Heart left ventricle (tissue), 16 donors: ENCODE data around the gene PSMD13. TPM values are rescaled to one million over a fixed set of nuclear protein-coding genes. Genes with fewer than 3 reads are reported as not detected.

ENCODE experiments used
- ATAC-seq, 4 donors: fragments of 200-7000 bp; cut with Tn5 transposase; one replicate each; pipeline ENCODE4 v1.9.1; 2020 to 2022; ENCODE audit warnings: moderate library complexity in 4 of 4, mild to moderate bottlenecking in 3 of 4, moderate number of reproducible peaks in 1 of 4
- DNase-seq, 5 donors: peaks; one replicate each; pipeline ENCODE4 v3.0.0-alpha.2; 2020
- H3K27ac ChIP-seq, 12 donors: fragments of 200-600 bp; sonication (generic) in 4 of 12; one replicate each; pipeline versions ENCODE4 v1.5.0 to v1.8.0; 2016 to 2022; ENCODE audit warnings: mild to moderate bottlenecking in 2 of 12
- H3K27me3 ChIP-seq, 9 donors: fragments of 200-600 bp; sonication (generic) in 2 of 9; one replicate each; pipeline versions ENCODE4 v1.5.1 to v1.8.0; 2016 to 2022; ENCODE audit warnings: mild to moderate bottlenecking in 3 of 9
- H3K36me3 ChIP-seq, 9 donors: fragments of 200-600 bp; sonication (generic) in 2 of 9; one replicate each; pipeline versions ENCODE4 v1.5.0 to v1.8.0; 2018 to 2022; ENCODE audit warnings: mild to moderate bottlenecking in 2 of 9
- H3K4me1 ChIP-seq, 12 donors: fragments of 200-600 bp; sonication (generic) in 4 of 12; one replicate each; pipeline versions ENCODE4 v1.5.0 to v1.8.0; 2016 to 2022; ENCODE audit warnings: mild to moderate bottlenecking in 3 of 12
- H3K4me3 ChIP-seq, 12 donors: fragments of 200-600 bp; sonication (generic) in 4 of 12; one replicate each; pipeline versions ENCODE4 v1.5.0 to v1.8.0; 2017 to 2022; ENCODE audit warnings: mild to moderate bottlenecking in 9 of 12, moderate library complexity in 4 of 12
- H3K9me3 ChIP-seq, 12 donors: fragments of 200-600 bp; sonication (generic) in 4 of 12; one replicate each; pipeline versions ENCODE4 v1.5.0 to v1.8.0; 2016 to 2022; ENCODE audit warnings: mild to moderate bottlenecking in 1 of 12
- POLR2A ChIP-seq, 2 donors: fragments of 450-650 bp; IDR thresholded peaks; one replicate each; pipeline ENCODE4 v1.6.1; 2017; ENCODE audit warnings: antibody characterized with exemption in 2 of 2, mild to moderate bottlenecking in 2 of 2, moderate library complexity in 2 of 2
- WGBS, 4 donors: extraction: QIAGEN DNeasy Blood & Tissue Kit in 2 of 4; methylation state at CpG; one replicate each; pipeline versions ENCODE4 v1.1.5 to v1.1.7; 2013 to 2018; 5-methylcytosine and 5-hydroxymethylcytosine counted together
- intact Hi-C, 10 donors: fragments of 100-400 bp; cut with DNase I; formaldehyde crosslinking; loops; one replicate each; pipeline versions ENCODE4 v1.11.1 to v1.14.2; 2022
- polyA plus RNA-seq, 2 donors: library from polyadenylated mRNA; stranded (reverse); fragments of 200-250 nt; gene quantifications; one replicate each; pipeline ENCODE4 v1.2.3, GENCODE V29; 2013
- total RNA-seq, 9 donors: library from RNA; depleted of rRNA in 2 of 9; stranded (reverse); fragments of >200 nt in 2 of 9; fragmentation: NEBNext Ultra II Directional in 3 of 9; extraction: Animal tissue kit (Norgen Biotek cat#: 25700) in 3 of 9; gene quantifications; one replicate each; pipeline versions ENCODE4 v1.1.0 to v1.2.4, GENCODE V29; 2016 to 2023
- TF ChIP-seq, protein P1 (sequence below), 12 donors: fragments of 200-600 bp; sonication (generic) in 4 of 12; IDR thresholded peaks; one replicate each; pipeline versions ENCODE4 v1.5.0 to v1.8.0; 2018 to 2022; ENCODE audit warnings: antibody characterized with exemption in 12 of 12, mild to moderate bottlenecking in 5 of 12
- donor health status: ischemic (EF 13 %, LVEDD 7.1; RV severe dilation, severe dysfunction).
- donor health status: healthy with polysubstance abuse.
- donor health status: DM: no; HTN: yes; CAD: no.
- donor health status: DM: no; HTN: no; CAD: no.
- donor health status: ischemic (EF 25% LVEDD 6.9; RV normal size, moderate dysfunction).
- donor health status: ischemic (EF 25% LVEDD 5.7; RV mildly dilated, moderate dysfunction).
- donor health status: healthy.
- donor health status: DM: yes; HTN: yes; CAD: no.
- donor health status: ischemic (EF 35%, LVEDD 5.7; RV mildly dilated, moderate dysfunction).
- donor health status: nonischemic (EF 11% LVEDD 7.7; RV severe dilation, severe dysfunction).
- donor health status: DM: yes; HTN: yes; CAD: no.
- donor health status: PGD.
- donor health status: ischemic (EF 29% LVEDD 5.4; RV normal size, mild dysfunction).
- donor health status: nonischemic (EF 23%, LVEDD 6.1; RV moderate dilation, normal function).

The PSMD13 gene
- total and polyA plus RNA-seq, 11 donors, result 75.1 to 140 (median 89.5) TPM

DNA sequence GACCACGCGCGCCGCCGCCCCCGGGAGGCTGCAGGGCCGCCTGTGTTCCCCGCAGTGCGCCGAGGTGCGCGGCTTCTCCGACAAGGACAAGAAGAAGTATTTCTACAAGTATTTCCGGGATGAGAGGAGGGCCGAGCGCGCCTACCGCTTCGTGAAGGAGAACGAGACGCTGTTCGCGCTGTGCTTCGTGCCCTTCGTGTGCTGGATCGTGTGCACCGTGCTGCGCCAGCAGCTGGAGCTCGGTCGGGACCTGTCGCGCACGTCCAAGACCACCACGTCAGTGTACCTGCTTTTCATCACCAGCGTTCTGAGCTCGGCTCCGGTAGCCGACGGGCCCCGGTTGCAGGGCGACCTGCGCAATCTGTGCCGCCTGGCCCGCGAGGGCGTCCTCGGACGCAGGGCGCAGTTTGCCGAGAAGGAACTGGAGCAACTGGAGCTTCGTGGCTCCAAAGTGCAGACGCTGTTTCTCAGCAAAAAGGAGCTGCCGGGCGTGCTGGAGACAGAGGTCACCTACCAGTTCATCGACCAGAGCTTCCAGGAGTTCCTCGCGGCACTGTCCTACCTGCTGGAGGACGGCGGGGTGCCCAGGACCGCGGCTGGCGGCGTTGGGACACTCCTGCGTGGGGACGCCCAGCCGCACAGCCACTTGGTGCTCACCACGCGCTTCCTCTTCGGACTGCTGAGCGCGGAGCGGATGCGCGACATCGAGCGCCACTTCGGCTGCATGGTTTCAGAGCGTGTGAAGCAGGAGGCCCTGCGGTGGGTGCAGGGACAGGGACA lies 44.1 kb downstream of the PSMD13 start:
- TF ChIP-seq, protein P1, sequence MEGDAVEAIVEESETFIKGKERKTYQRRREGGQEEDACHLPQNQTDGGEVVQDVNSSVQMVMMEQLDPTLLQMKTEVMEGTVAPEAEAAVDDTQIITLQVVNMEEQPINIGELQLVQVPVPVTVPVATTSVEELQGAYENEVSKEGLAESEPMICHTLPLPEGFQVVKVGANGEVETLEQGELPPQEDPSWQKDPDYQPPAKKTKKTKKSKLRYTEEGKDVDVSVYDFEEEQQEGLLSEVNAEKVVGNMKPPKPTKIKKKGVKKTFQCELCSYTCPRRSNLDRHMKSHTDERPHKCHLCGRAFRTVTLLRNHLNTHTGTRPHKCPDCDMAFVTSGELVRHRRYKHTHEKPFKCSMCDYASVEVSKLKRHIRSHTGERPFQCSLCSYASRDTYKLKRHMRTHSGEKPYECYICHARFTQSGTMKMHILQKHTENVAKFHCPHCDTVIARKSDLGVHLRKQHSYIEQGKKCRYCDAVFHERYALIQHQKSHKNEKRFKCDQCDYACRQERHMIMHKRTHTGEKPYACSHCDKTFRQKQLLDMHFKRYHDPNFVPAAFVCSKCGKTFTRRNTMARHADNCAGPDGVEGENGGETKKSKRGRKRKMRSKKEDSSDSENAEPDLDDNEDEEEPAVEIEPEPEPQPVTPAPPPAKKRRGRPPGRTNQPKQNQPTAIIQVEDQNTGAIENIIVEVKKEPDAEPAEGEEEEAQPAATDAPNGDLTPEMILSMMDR (IDR thresholded peaks at IDR 0.05), result no peak
- no peak for TF ChIP-seq POLR2A (IDR thresholded peaks at IDR 0.05)
- Histone ChIP-seq H3K4me1 (peaks cover 0 to 31% (median 16%) of the 10 kb centered on the region in 12 donors), H3K4me3 (peak overlapping the region in 6 of 12 donors; percentile 21 to 49 (median 32)), H3K36me3 (no peaks in the 10 kb centered on the region), H3K27ac (no peak overlapping the region), H3K9me3 (peaks cover 0 to 3% (median 0%) of the 10 kb centered on the region in 12 donors), H3K27me3 (peaks cover 39 to 94% (median 65%) of the 10 kb centered on the region in 9 donors)
- intact Hi-C loops, result no loop called here
- ATAC-seq, result no peak
- 9 to 16% (median 11%) methylated on average over 19 to 79 of the region's 79 CpGs for WGBS, 4 donors
- peak in 3 of 5 donors; percentile 17 to 66 (median 30) for DNase-seq

DNA sequence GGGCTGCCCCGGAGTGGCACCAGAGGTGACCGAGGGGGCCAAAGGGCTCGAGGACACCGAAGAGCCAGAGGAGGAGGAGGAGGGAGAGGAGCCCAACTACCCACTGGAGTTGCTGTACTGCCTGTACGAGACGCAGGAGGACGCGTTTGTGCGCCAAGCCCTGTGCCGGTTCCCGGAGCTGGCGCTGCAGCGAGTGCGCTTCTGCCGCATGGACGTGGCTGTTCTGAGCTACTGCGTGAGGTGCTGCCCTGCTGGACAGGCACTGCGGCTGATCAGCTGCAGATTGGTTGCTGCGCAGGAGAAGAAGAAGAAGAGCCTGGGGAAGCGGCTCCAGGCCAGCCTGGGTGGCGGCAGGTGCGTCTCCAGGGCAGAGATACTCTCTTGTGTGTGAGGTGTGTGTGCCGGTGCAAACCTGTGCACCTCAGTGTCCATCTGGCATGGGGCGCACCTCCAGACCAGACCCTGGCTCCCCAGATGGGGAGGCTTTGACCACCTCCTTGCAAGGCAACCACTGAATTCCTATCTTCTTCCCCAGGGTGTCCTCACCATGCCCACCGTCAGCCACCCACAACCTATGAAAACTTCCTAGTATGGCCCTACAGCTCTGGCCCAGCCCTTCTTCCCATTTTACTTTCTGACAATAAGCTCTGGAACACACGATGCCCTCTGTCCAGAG lies 44.8 kb downstream of the PSMD13 start:
- H3K4me3 ChIP-seq, result peak overlapping the region in 3 of 12 donors; percentile 21 to 49 (median 39)
- H3K4me1 ChIP-seq, result peaks cover 0 to 31% (median 16%) of the 10 kb centered on the region in 12 donors
- peaks cover 39 to 96% (median 68%) of the 10 kb centered on the region in 9 donors for H3K27me3 ChIP-seq
- no peaks in the 10 kb centered on the region for H3K9me3 ChIP-seq
- ATAC-seq, result no peak
- H3K27ac ChIP-seq, result no peak overlapping the region
- WGBS, 4 donors, result 35 to 51% (median 39%) methylated on average over 21 to 26 of the region's 26 CpGs
- intact Hi-C loops, result no loop called here
- peak in 2 of 5 donors; percentile 14 to 20 for DNase-seq
- no peaks in the 10 kb centered on the region for H3K36me3 ChIP-seq
- no peak for TF ChIP-seq POLR2A (IDR thresholded peaks at IDR 0.05)
- TF ChIP-seq, protein P1 (IDR thresholded peaks at IDR 0.05), result no peak

DNA sequence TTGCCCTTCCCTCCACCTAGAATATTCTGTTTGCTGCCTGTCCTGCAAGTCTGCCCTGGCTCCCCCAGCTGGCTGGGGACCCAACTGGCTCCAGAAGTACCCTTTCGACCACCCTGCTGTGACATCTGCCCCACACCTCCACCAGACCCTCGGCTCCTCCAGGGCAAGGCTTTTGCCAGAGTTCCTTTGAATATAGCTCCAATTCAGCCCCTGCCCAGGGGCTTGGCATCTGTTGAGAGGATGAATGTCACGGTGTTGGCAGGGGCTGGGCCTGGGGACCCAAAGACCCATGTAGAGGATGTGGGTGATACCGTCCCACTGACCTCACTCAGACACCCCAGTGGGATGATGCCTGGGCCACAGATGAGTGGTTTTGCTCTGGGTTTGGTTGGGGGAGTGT lies 45.4 kb downstream of the PSMD13 start:
- Histone ChIP-seq H3K27ac (no peak overlapping the region), H3K9me3 (no peaks in the 10 kb centered on the region), H3K36me3 (no peaks in the 10 kb centered on the region), H3K4me3 (peak overlapping the region in 1 of 12 donors; percentile 21), H3K27me3 (peaks cover 39 to 94% (median 71%) of the 10 kb centered on the region in 9 donors), H3K4me1 (peaks cover 0 to 31% (median 16%) of the 10 kb centered on the region in 12 donors)
- intact Hi-C loops, result no loop called here
- TF ChIP-seq POLR2A (IDR thresholded peaks at IDR 0.05), result no peak
- TF ChIP-seq, protein P1 (IDR thresholded peaks at IDR 0.05), result no peak
- 57 to 73% (median 60%) methylated on average over 4 of the region's 4 CpGs for WGBS, 4 donors
- DNase-seq (peak in 1 of 5 donors; percentile 9), ATAC-seq (no peak)
